ENCODE measurements around the gene BTK. TPM values are rescaled to one million over a fixed set of nuclear protein-coding genes. Genes with fewer than 3 reads are reported as not detected.
A peak's percentile ranks its signal among the peaks of the same experiment; 100 is the strongest.

Gene BTK
- total RNA-seq, 1 donor from 2014 or later = 0.43 TPM

DNA sequence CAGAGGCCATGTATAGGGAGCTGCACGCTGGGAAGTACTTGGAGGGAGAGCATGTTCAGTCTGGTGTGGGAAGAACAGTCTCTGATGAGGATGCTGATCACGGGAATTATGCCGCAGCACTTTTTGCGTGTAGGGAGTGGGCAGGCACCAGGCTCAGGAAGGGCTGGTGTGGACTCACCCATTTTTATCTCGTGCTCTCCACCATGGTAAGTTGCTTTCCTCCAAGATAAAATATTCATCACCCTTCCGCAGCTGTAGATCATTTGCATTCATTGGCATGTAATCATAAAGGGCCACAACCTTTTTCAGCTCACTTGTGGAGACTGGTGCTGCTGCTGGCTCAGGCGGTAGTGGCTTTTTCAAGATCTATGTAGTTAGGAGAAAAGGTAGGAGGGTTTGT, 25.6 kb downstream of the BTK start:
- no peaks in the 10 kb centered on the region for H3K9me3 Mint-ChIP-seq (ENCODE audit: unreplicated experiment)

DNA sequence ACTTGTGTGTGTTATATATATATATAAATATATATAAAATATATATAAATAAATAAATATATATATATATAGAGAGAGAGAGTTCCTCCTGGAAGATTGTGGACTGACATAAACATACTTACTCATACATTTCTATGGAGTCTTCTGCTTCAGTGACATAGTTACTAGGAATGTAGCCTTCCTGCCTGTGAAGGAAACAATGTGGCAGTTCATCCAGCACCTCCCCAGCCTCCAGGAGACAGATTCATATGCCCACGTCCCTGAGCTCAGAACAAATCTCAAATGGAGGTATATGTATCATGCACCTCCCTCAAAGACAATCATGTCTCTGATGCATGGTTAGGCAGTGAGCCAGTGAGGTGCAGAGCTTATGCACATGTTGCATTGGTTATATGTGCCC, 26.0 kb downstream of the BTK start:
- no peak overlapping the region for H2AFZ ChIP-seq (ENCODE audit: low read depth, low read length)
- H3K9ac ChIP-seq (ENCODE audit: low read length) = no peak overlapping the region
- H3K27ac ChIP-seq (ENCODE audit: low read depth, low read length) = no peak overlapping the region
- H3K4me2 ChIP-seq (ENCODE audit: low read length) = no peak overlapping the region
- DNase-seq (ENCODE audit: low read depth) (no peak), FAIRE-seq (peak; percentile 95)
- Mint-ChIP-seq H3K4me1 (ENCODE audit: low read depth, unreplicated experiment) (no peaks in the 10 kb centered on the region), H3K36me3 (ENCODE audit: low read depth, unreplicated experiment) (no peaks in the 10 kb centered on the region), H3K27ac (ENCODE audit: unreplicated experiment) (no peak overlapping the region), H3K9me3 (ENCODE audit: unreplicated experiment) (no peaks in the 10 kb centered on the region), H3K27me3 (ENCODE audit: low read depth, unreplicated experiment) (no peaks in the 10 kb centered on the region), H3K4me3 (ENCODE audit: unreplicated experiment) (no peak overlapping the region)
- H3K79me2 ChIP-seq (ENCODE audit: insufficient read depth, low read length) = no peaks in the 10 kb centered on the region
- H4K20me1 ChIP-seq (ENCODE audit: insufficient read depth, low read length) = no peaks in the 10 kb centered on the region
- H3K4me3 ChIP-seq (ENCODE audit: insufficient read depth, low read depth, low read length) = no peak overlapping the region
- H3K27me3 ChIP-seq (ENCODE audit: insufficient read depth, low read length) = no peaks in the 10 kb centered on the region
- TF ChIP-seq, protein P1, sequence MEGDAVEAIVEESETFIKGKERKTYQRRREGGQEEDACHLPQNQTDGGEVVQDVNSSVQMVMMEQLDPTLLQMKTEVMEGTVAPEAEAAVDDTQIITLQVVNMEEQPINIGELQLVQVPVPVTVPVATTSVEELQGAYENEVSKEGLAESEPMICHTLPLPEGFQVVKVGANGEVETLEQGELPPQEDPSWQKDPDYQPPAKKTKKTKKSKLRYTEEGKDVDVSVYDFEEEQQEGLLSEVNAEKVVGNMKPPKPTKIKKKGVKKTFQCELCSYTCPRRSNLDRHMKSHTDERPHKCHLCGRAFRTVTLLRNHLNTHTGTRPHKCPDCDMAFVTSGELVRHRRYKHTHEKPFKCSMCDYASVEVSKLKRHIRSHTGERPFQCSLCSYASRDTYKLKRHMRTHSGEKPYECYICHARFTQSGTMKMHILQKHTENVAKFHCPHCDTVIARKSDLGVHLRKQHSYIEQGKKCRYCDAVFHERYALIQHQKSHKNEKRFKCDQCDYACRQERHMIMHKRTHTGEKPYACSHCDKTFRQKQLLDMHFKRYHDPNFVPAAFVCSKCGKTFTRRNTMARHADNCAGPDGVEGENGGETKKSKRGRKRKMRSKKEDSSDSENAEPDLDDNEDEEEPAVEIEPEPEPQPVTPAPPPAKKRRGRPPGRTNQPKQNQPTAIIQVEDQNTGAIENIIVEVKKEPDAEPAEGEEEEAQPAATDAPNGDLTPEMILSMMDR (IDR thresholded peaks at IDR 0.05; ENCODE audit: insufficient read depth, low read depth, low read length) = no peak
- no peak for TF ChIP-seq EZH2 (IDR thresholded peaks at IDR 0.05; ENCODE audit: insufficient read depth, low read length)
- H3K36me3 ChIP-seq (ENCODE audit: insufficient read depth, low read length) = no peaks in the 10 kb centered on the region
- H3K9me3 ChIP-seq (ENCODE audit: insufficient read depth, low read depth, low read length) = no peaks in the 10 kb centered on the region
- no peaks in the 10 kb centered on the region for H3K4me1 ChIP-seq (ENCODE audit: insufficient read depth, low read length)

More for the DNA sequence above, 25.6 kb downstream of the BTK start:
- no peaks in the 10 kb centered on the region for H3K27me3 ChIP-seq (ENCODE audit: insufficient read depth, low read length)
- Mint-ChIP-seq H3K27ac (ENCODE audit: unreplicated experiment) (no peak overlapping the region), H3K36me3 (ENCODE audit: low read depth, unreplicated experiment) (no peaks in the 10 kb centered on the region), H3K4me3 (ENCODE audit: unreplicated experiment) (no peak overlapping the region), H3K4me1 (ENCODE audit: low read depth, unreplicated experiment) (no peaks in the 10 kb centered on the region), H3K27me3 (ENCODE audit: low read depth, unreplicated experiment) (no peaks in the 10 kb centered on the region)
- no peaks in the 10 kb centered on the region for H3K79me2 ChIP-seq (ENCODE audit: insufficient read depth, low read length)
- FAIRE-seq (no peak), DNase-seq (ENCODE audit: low read depth) (no peak)
- H3K4me2 ChIP-seq (ENCODE audit: low read length) = no peak overlapping the region
- H3K4me1 ChIP-seq (ENCODE audit: insufficient read depth, low read length) = no peaks in the 10 kb centered on the region
- H4K20me1 ChIP-seq (ENCODE audit: insufficient read depth, low read length) = no peaks in the 10 kb centered on the region
- H3K9me3 ChIP-seq (ENCODE audit: insufficient read depth, low read depth, low read length) = no peaks in the 10 kb centered on the region
- H3K36me3 ChIP-seq (ENCODE audit: insufficient read depth, low read length) = no peaks in the 10 kb centered on the region
- no peak overlapping the region for H3K27ac ChIP-seq (ENCODE audit: low read depth, low read length)
- no peak overlapping the region for H2AFZ ChIP-seq (ENCODE audit: low read depth, low read length)
- H3K4me3 ChIP-seq (ENCODE audit: insufficient read depth, low read depth, low read length) = no peak overlapping the region
- TF ChIP-seq, protein P1 (IDR thresholded peaks at IDR 0.05; ENCODE audit: insufficient read depth, low read depth, low read length) = no peak
- TF ChIP-seq EZH2 (IDR thresholded peaks at IDR 0.05; ENCODE audit: insufficient read depth, low read length) = no peak
- H3K9ac ChIP-seq (ENCODE audit: low read length) = no peak overlapping the region

DNA sequence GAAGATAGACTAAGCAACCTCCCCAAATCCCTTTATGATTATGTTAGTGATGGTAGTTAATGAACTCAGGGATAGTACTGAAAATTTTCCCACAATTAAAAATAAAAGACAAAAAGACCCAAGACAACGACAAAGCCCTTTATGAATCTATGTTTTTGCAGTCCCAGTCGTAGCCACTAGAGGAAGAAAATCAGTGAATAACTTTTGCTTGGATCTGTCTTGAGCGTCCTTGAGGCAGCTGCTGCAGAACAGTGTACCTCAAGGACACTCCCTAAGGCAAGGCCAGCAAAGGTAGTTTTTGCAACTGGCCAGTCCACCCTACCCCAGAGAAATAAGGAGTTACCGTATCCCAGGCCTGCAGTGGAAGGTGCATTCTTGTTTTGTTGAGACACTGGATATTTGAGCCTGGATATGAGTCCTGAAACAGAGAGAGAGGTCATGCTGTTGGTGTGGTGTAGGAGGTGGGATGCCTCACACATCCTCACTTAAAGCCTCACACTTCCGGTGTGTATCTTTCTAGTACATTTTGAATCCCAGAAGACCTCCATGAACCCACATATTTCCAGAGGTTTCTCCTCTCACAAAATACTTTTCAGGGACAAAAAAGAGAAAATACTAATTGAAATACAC, 28.7 kb downstream of the BTK start:
- H3K4me1 ChIP-seq (ENCODE audit: insufficient read depth, low read length) = no peaks in the 10 kb centered on the region
- H3K27me3 ChIP-seq (ENCODE audit: insufficient read depth, low read length) = no peaks in the 10 kb centered on the region
- Mint-ChIP-seq H3K27me3 (ENCODE audit: low read depth, unreplicated experiment) (no peaks in the 10 kb centered on the region), H3K9me3 (ENCODE audit: unreplicated experiment) (no peaks in the 10 kb centered on the region), H3K36me3 (ENCODE audit: low read depth, unreplicated experiment) (no peaks in the 10 kb centered on the region), H3K4me1 (ENCODE audit: low read depth, unreplicated experiment) (no peaks in the 10 kb centered on the region), H3K4me3 (ENCODE audit: unreplicated experiment) (no peak overlapping the region), H3K27ac (ENCODE audit: unreplicated experiment) (no peak overlapping the region)
- H3K36me3 ChIP-seq (ENCODE audit: insufficient read depth, low read length) = no peaks in the 10 kb centered on the region
- no peak overlapping the region for H2AFZ ChIP-seq (ENCODE audit: low read depth, low read length)
- no peak for FAIRE-seq
- H3K4me3 ChIP-seq (ENCODE audit: insufficient read depth, low read depth, low read length) = no peak overlapping the region
- H3K9ac ChIP-seq (ENCODE audit: low read length) = no peak overlapping the region
- no peaks in the 10 kb centered on the region for H3K9me3 ChIP-seq (ENCODE audit: insufficient read depth, low read depth, low read length)
- no peak for DNase-seq (ENCODE audit: low read depth)
- H3K4me2 ChIP-seq (ENCODE audit: low read length) = no peak overlapping the region
- H3K27ac ChIP-seq (ENCODE audit: low read depth, low read length) = no peak overlapping the region
- no peak for TF ChIP-seq EZH2 (IDR thresholded peaks at IDR 0.05; ENCODE audit: insufficient read depth, low read length)
- TF ChIP-seq, protein P1 (IDR thresholded peaks at IDR 0.05; ENCODE audit: insufficient read depth, low read depth, low read length) = no peak
- no peaks in the 10 kb centered on the region for H3K79me2 ChIP-seq (ENCODE audit: insufficient read depth, low read length)
- no peaks in the 10 kb centered on the region for H4K20me1 ChIP-seq (ENCODE audit: insufficient read depth, low read length)
